DMS79 (cell line): Measurements from ENCODE around the gene KLF7.

ENCODE experiments used
- DNase-seq: peaks from one replicate; lab custom pipeline; 2025; lab: John Stamatoyannopoulos, UW

Gene KLF7

GRCh38 chr2:207166349-207167098 lies 776 bp upstream of the KLF7 start:
- DNase-seq, result peak; percentile 59

DNA sequence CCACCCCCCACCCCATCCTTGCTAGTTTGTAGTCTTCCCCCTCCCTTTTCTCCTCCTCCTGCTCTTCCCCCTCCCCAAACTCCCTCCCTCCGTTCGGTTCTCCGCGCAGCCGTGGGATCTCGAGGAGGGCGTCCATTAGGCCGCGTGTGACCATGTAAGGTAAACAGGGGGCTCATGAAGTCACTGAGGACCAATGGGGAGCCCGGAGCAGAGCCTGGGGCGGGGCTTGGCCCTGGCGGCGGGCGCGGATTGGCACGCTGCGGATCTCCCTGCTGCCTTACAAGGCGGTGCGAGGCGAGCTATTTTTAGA lies 246 bp upstream of the KLF7 start:
- DNase-seq, result peak; percentile 99

- DNase-seq, result peak; percentile 43
These were observed 1.5 kb downstream of the KLF7 start for GRCh38 chr2:207164006-207164831.

GRCh38 chr2:207163756-207164005 lies 2.1 kb downstream of the KLF7 start:
- DNase-seq, result no peak

GRCh38 chr2:207163053-207163755 lies 2.5 kb downstream of the KLF7 start:
- no peak for DNase-seq

DNA sequence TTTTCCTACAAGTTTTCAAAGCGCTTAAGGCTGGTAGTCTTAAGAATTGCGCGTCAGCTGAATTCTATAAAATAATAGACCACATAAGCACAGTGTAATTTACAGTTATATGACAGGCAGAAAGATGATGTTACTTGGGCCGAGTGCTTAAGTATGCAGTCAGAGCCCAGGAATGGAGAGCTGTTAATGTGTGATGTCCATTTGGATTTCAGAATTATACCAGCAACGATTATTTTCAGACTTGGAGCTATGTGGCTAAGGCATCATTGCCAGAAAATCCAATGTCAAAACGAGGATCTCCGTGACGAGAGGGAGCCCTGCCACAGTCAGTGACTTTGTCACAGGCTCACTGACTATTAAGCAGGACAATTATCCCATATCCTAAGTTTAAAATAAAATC lies 3.4 kb downstream of the KLF7 start:
- no peak for DNase-seq

- DNase-seq, result no peak
These were observed 4.3 kb downstream of the KLF7 start for GRCh38 chr2:207161247-207162123.

DNA sequence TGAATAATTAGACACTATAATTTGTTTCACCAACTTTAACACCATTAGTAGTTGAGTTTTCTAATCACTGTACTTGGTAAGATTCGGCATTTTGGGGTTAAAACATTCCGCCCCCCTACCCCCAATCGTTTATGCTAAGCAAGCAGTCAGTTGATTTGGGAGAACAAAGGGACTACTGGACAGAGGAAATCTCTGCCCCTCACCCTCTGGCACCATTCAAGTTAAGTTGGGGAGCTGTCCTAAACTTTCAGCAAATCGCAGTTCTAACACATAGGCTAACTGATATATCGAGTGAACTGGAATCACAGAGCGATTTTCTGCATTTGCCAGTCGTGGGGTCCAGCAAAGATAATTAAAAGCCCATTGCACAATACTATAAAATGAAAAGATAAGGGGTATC lies 5.6 kb downstream of the KLF7 start:
- no peak for DNase-seq

DNA sequence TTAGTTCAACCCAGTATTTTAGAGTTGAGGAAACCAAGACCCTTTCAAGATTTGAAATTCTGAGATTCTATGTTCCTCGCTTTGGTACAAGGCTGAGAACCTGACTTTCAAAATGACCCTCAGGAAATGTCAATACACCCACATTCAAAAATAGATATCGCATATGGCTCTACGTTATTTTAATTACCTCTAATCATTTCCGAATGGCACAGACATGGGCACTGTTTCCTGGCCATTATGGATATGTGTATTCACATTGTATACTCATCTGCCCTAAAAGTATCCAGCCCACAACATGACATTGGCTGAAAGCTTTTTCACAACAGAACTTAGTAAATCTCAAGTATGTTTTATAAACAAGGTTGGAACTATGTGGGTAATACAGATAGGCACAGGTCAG lies 6.7 kb downstream of the KLF7 start:
- DNase-seq, result no peak

DNA sequence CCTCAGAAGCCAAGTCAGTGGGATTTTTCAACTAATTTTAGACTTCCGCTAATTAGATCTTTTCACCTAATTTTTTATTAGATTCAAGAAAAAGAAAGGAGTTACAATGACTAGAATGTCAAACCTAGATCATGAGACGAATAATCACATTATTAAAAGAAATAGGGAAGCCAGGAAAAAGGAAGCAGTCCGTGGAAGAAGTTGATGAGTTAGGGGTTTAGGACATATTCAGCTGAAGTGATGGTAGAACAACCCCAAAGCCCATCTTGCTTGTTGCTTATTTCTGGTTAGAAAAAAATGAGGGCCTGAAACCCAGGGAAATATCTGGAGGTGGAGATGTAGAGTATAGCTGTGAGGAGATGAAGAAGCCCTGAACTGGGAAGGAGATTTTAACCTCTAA lies 8.0 kb downstream of the KLF7 start:
- DNase-seq, result no peak

- DNase-seq, result no peak
These were observed 8.6 kb downstream of the KLF7 start for GRCh38 chr2:207157162-207157481.

GRCh38 chr2:207156451-207157161 lies 9.1 kb downstream of the KLF7 start:
- DNase-seq, result no peak

DNA sequence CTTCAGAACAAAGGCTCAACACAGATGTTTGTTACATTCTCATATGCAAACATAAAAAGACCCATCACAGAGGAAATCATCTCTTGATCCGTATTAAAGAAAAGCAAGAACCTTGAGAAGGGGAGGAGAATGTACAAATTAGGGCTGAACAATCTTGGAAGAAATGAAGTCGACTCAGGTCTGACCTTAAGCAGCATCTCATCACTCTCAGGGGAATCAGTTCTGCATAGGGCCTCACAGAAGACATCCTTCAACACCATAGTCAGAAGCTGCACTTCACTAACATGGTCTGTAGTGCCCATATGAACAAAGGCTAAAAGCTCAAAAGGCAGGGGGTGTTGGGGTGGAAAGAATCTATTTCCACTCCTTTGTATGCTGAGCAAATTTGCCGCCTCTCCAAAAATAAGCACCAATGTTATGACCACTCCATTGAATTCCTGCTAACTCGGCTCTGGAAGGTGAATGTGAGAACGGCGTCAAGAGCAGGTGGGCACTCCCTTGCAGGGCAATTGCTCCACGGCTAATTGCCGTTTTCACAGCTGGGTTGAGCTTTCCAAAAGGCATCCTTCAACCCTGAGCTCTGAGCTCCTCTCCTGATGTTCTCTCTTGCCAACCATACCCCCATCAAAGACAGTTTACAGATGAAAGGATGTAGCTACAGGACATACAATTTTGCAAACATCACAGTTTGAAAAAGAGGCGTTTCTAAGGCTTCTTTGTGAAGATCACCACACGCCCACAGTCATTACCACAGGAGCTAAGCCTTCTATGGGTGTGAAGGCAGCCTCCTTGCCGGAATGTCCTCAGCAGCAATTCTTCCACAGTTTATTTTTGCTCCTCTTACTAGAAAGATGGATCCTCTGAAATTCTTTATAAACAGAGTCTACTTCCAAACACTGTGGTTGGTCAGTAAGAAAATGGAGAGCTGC lies 10.0 kb downstream of the KLF7 start:
- peak; percentile 40 for DNase-seq

DNA sequence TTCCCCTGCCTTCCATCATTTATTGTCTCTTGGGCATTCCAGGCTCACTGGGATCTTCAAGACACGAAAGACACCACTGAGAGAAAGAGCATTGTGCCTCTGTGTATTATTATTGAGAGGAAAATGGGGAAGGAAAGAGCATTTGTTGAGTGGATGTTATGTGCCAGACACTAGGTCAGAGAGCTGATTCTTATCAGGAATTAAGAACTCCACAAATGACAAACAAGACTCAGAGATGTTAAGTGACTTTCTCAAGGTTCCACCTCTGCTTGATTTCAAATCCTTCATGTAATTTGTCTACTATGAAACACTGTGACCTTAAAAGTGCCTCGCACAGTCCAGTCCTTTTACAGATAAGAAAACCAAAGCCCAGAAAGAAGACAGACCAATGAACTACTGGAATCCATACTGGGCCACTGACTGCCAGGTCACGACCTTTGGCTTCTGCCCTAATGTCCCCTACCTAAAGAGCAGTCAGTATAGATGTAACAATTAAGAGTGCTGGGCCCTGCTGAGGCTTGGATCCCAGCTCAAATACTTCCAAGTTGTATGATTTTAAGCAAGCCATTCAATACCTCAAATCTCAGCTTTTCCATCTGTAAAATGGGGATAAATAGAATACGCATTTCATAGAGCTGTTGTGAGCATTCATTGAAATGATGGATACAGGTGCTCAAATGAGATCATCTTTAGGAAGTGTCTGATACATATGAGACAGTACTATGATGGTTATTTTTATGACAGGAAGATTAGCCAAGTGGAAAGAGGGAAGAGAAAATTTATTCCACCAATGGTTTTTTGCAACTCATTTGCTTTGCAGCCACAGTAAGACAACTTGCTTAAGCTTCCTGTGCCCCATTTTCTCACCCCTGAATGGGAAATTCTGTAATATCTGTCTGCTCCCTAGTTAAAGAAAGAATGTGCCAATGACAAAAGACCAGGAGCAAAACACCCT lies 10.9 kb downstream of the KLF7 start:
- no peak for DNase-seq

DNA sequence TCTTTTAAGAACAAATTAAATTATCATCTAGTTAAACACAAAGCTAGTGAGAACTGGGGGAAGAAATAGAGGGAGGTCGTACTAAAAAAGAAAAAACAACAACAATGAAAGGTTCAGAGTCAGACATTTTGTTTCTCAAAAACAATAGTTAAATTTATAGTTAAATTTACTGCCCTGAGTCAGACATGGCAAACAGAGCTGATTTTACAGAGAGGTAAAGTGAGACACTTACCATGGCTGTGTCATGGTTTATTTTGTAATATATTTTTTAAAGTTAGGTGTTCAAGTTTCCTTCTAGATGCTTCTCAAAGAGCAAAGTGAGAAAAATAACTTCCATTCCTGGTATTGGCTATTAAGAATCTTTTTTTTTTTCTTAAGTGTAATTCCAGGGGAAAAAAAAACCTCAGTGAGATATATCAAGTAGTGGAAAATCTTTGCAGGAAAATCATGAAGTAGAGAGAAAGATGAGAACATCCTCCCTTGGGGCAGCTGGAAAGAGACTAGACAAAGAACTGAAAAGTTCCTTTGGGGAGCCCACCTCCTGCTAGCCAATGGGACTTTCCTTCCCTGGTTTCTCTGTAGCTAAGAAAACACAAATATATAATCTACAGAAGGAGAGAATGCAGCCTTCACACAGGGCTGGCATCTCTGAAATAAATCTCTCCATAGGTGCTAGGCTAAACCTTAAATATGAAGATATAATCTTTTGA lies 12.3 kb downstream of the KLF7 start:
- no peak for DNase-seq

- no peak for DNase-seq
These were observed 14.7 kb downstream of the KLF7 start for GRCh38 chr2:207151048-207151447.

DNA sequence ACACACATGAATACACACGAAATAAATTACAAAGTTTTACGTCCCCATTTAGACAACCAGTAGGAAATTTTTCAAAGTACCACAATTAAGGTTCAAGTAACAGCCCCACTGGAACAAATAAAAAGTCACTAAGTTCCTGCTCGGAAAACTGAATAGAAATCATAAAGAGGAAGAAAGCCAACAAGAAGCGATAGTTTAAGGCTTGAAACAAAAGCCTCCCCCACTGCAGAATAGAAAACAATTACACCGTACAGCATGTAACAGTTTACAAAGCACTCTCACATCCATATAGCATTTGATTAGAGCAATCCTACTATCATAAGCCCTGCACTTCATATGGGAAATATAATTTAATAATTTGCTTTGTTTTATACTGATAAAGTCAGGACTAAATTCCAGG lies 15.5 kb downstream of the KLF7 start:
- no peak for DNase-seq

DNA sequence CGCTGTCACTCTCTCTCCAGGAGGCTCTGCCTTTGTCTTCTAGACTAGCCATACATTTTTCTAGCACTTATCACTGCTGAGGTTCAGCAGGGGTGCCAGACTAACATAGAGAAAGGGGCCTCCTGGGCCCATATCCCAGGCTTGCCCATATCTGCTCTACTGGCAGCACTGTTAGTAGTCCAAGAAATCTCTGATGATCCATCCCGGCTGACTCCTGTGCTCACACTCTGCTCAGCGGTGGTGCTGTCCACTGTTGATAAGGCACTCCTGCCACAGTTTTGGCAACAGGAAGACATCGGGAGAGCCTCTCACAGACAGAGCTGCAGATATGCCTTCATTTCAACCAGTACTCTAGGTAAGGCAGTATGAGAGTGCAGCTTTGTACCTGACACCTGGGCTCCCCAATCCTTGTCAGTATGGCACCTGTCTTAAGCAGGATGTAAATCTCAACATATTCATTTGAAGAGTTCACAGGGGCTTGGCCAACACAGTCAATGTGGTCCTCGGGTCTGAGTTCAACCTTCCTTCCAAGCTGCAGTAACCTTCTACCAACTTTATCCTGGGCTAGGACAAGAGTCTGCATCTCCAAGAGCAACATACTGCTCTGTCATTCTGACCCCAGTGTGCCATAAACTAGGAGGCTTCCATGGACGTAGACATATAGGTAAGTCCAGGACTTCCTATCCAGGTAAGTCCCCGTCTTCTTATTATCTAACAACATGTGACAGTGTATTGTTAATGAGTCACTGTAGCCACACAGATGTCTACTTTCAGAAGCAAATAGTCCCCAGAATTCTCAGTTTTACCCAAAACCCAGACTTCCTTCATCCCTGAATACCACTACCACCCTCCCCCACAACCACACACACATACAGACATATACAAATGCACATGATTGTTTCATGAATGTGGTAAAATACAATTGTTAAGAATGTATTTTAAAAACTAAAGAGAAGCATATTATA lies 16.2 kb downstream of the KLF7 start:
- DNase-seq, result no peak
